ENCODE measurements around the gene E2F4.

DNA sequence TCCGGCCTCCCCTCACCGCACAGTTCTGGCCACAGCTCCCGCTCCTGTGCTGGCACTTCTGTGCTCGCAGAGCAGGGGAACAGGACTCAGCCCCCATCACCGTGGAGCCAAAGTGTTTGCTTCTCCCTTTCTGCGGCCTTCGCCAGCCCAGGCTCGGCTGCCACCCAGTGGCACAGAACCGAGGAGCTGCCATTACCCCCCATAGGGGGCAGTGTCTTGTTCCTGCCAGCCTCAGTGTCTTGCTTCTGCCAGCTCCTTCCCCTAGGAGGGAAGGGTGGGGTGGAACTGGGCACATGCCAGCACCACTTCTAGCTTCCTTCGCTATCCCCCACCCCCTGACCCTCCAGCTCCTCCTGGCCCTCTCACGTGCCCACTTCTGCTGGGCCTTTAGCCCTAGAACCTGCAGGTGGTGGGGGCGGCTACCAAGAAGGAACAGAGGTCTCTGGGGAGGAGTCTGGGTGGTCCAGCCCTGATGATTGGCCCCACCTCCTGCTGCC is 6.3 kb downstream of the E2F4 start:
- TF ChIP-seq, protein P1, sequence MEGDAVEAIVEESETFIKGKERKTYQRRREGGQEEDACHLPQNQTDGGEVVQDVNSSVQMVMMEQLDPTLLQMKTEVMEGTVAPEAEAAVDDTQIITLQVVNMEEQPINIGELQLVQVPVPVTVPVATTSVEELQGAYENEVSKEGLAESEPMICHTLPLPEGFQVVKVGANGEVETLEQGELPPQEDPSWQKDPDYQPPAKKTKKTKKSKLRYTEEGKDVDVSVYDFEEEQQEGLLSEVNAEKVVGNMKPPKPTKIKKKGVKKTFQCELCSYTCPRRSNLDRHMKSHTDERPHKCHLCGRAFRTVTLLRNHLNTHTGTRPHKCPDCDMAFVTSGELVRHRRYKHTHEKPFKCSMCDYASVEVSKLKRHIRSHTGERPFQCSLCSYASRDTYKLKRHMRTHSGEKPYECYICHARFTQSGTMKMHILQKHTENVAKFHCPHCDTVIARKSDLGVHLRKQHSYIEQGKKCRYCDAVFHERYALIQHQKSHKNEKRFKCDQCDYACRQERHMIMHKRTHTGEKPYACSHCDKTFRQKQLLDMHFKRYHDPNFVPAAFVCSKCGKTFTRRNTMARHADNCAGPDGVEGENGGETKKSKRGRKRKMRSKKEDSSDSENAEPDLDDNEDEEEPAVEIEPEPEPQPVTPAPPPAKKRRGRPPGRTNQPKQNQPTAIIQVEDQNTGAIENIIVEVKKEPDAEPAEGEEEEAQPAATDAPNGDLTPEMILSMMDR (IDR thresholded peaks at IDR 0.05; ENCODE audit: low read length) = peak; percentile 37
- no peak for TF ChIP-seq EZH2 (optimal IDR thresholded peaks at IDR 0.05; ENCODE audit: low read depth, low read length)

All from MM.1S (cell line).